Hepatocyte (in vitro differentiated cells): Measurements from ENCODE around the gene KMT2B.

Experiments
- EZH2 ChIP-seq: fragments of 200-600 bp; sonication (generic); IDR thresholded peaks from 2 replicates; pipeline ENCODE4 v1.6.1; 2016; ENCODE audit warnings: antibody characterized with exemption, mild to moderate bottlenecking, borderline replicate concordance
- EZH2phosphoT487 ChIP-seq: fragments of 200-600 bp; sonication (generic); IDR thresholded peaks from one replicate; pipeline ENCODE4 v1.6.1; 2018; ENCODE audit warnings: antibody characterized with exemption, mild to moderate bottlenecking, low read depth, moderate library complexity; ENCODE audit not compliant: unreplicated experiment, severe bottlenecking
- TF ChIP-seq, protein P1 (sequence below): fragments of 200-600 bp; sonication (generic); IDR thresholded peaks from 2 replicates; pipeline ENCODE4 v1.5.1; 2016; ENCODE audit warnings: antibody characterized with exemption, mild to moderate bottlenecking; ENCODE audit not compliant: poor library complexity

DNA sequence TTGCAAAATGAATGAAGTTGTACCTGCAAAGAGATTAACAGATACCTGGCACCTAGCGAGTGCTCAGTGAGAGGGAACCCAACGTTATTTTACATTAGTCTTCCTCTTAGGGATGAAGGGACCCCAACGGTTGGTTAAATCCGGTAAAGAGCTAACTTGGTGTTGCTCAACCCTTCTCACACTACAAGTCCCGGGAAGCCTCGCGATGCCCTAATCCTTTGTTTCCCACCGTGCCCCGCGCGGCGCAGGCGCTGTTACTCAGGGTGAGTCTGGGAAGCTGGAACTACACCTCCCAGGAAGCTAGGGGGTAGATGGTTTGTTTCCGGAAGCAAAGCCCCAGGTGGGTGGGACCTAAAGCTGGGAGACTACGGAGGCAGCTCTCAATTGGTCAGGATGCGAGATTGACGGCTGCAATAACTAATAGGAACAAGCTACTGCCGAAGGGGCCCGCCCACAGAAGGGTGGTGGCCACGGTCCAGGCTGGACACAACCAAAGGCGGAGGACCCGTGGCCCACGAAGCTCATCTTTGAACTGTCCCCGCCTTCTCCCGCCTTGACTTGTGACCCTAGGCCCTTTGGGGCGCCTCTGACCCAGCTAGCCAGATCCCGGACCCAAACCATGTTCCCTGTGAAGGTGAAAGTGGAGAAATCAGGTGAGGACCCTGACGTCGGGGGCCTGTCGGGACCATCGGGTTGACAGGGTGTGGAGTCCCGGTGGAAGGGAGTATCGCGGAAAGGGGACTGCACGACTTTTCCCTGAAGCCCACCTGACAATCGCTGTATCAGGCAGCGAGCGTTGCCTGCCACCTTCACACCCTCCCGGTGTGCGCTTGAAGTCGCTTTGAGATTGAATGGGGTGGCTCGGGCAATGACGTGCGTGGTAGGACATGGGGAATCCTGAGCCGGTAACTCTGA lies 30.6 kb downstream of the KMT2B start, which contains the start of gene LIN37:
- TF ChIP-seq, protein P1, sequence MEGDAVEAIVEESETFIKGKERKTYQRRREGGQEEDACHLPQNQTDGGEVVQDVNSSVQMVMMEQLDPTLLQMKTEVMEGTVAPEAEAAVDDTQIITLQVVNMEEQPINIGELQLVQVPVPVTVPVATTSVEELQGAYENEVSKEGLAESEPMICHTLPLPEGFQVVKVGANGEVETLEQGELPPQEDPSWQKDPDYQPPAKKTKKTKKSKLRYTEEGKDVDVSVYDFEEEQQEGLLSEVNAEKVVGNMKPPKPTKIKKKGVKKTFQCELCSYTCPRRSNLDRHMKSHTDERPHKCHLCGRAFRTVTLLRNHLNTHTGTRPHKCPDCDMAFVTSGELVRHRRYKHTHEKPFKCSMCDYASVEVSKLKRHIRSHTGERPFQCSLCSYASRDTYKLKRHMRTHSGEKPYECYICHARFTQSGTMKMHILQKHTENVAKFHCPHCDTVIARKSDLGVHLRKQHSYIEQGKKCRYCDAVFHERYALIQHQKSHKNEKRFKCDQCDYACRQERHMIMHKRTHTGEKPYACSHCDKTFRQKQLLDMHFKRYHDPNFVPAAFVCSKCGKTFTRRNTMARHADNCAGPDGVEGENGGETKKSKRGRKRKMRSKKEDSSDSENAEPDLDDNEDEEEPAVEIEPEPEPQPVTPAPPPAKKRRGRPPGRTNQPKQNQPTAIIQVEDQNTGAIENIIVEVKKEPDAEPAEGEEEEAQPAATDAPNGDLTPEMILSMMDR = no peak
- TF ChIP-seq EZH2phosphoT487 (no peak), EZH2 (no peak)
